PC-9 (cell line): ENCODE data around the gene STRADA. TPM values are rescaled to one million over a fixed set of nuclear protein-coding genes. Genes with fewer than 3 reads are reported as not detected.
A peak's percentile ranks its signal among the peaks of the same experiment; 100 is the strongest.
"Not testable (repeated sequence)": the region's sequence is repeated elsewhere in the genome, so short reads cannot be mapped to it uniquely, and the experiment has no call there.

ENCODE experiments used
- BruUV-seq: library from RNA; stranded (reverse); fragments of 400-500 nt; replicated peaks from 2 replicates; lab custom pipeline; 2021; lab: Mats Ljungman, UMichigan
- CTCF ChIA-PET: fragments of 300-600 bp; sonication (Branson Sonifier 250); formaldehyde crosslinking; loops from one replicate; lab custom pipeline; 2022; ENCODE audit warnings: antibody characterized with exemption; lab: Charles Lee
- POLR2A ChIA-PET: fragments of 300-600 bp; sonication (Branson Sonifier 250); formaldehyde crosslinking; loops from one replicate; lab custom pipeline; 2022; ENCODE audit warnings: antibody characterized with exemption; ENCODE audit not compliant: unreplicated experiment; lab: Charles Lee
- DNase-seq, 2 experiments: peaks; one replicate each; pipeline versions ENCODE4 v3.0.0 to v3.0.0-alpha.2; 2015 to 2022; ENCODE audit warnings: mixed read lengths in 1 of 2
- H2AFZ ChIP-seq: fragments of 200-600 bp; sonication (generic); 2 replicates; pipeline ENCODE4 v1.8.1; 2017; ENCODE audit warnings: antibody characterized with exemption
- H3F3A ChIP-seq: fragments of 200-600 bp; sonication (generic); 2 replicates; pipeline ENCODE4 v1.8.1; 2017; ENCODE audit warnings: antibody characterized with exemption, mild to moderate bottlenecking, low read depth; ENCODE audit not compliant: insufficient read depth
- H3K27ac ChIP-seq: fragments of 200-600 bp; sonication (generic); 2 replicates; pipeline ENCODE4 v1.6.1; 2016; ENCODE audit warnings: mixed run types
- H3K27me3 ChIP-seq: fragments of 200-600 bp; sonication (generic); 2 replicates; pipeline ENCODE4 v1.6.1; 2016; ENCODE audit warnings: low read depth, mixed run types; ENCODE audit not compliant: insufficient read depth
- H3K36me3 ChIP-seq: fragments of 200-600 bp; sonication (generic); 2 replicates; pipeline ENCODE4 v1.6.1; 2016; ENCODE audit warnings: low read depth, mixed run types
- H3K4me1 ChIP-seq: fragments of 200-600 bp; sonication (generic); replicated peaks from 2 replicates; pipeline ENCODE4 v1.6.1; 2016; ENCODE audit warnings: mixed run types; ENCODE audit not compliant: insufficient read depth
- H3K4me2 ChIP-seq: fragments of 200-600 bp; sonication (generic); 2 replicates; pipeline ENCODE4 v1.6.1; 2017; ENCODE audit warnings: mixed run types
- H3K4me3 ChIP-seq: fragments of 200-600 bp; sonication (generic); 2 replicates; pipeline ENCODE4 v1.6.1; 2016; ENCODE audit warnings: mixed run types
- H3K79me2 ChIP-seq: fragments of 200-600 bp; sonication (generic); 2 replicates; pipeline ENCODE4 v1.6.1; 2017; ENCODE audit warnings: low read depth, mixed run types
- H3K9me2 ChIP-seq: fragments of 200-600 bp; sonication (generic); 2 replicates; pipeline ENCODE4 v1.8.1; 2017; ENCODE audit warnings: mild to moderate bottlenecking; ENCODE audit not compliant: insufficient read depth
- H3K9me3 ChIP-seq: fragments of 200-600 bp; sonication (generic); 2 replicates; pipeline ENCODE4 v1.8.1; 2016; ENCODE audit warnings: low read depth; ENCODE audit not compliant: insufficient read depth
- H4K20me1 ChIP-seq: fragments of 200-600 bp; sonication (generic); 2 replicates; pipeline ENCODE4 v1.8.1; 2017; ENCODE audit not compliant: insufficient read depth
- EZH2 ChIP-seq: fragments of 200-600 bp; sonication (generic); IDR thresholded peaks from 2 replicates; pipeline ENCODE4 v1.8.0; 2017; ENCODE audit warnings: antibody characterized with exemption, low read depth
- intact Hi-C: fragments of 100-400 bp; cut with micrococcal nuclease; formaldehyde crosslinking; loops from one replicate; pipeline ENCODE4 v1.10.0; 2022; ENCODE audit not compliant: unreplicated experiment
- total RNA-seq: library from RNA; stranded (reverse); gene quantifications from 2 replicates; pipeline ENCODE4 v1.2.3, GENCODE V29; 2021
- TF ChIP-seq, protein P1 (sequence below): fragments of 200-600 bp; sonication (generic); conservative IDR thresholded peaks from 2 replicates; pipeline ENCODE4 v1.6.1; 2017; ENCODE audit warnings: mixed run types, antibody characterized with exemption, mild to moderate bottlenecking, moderate library complexity

The STRADA gene
- total RNA-seq, 1 experiment from 2014 or later: 28.8 TPM

GRCh38 chr17:63740464-63741142, 996 bp downstream of the STRADA start:
- Histone ChIP-seq H3K4me3 (peak overlapping the region; percentile 91), H3K27ac (peak overlapping the region; percentile 64), H3K36me3 (peaks cover 2% of the 10 kb centered on the region; the same call in 1 of the 2 replicates), H2AFZ (peak overlapping the region; percentile 96), H3K79me2 (peaks cover 12% of the 10 kb centered on the region; the same call in 1 of the 2 replicates), H4K20me1 (no peaks in the 10 kb centered on the region), H3K4me2 (peak overlapping the region; percentile 92), H3K27me3 (no peaks in the 10 kb centered on the region), H3F3A (peaks cover 45% of the 10 kb centered on the region), H3K4me1 (peaks cover 15% of the 10 kb centered on the region), H3K9me2 (no peaks in the 10 kb centered on the region), H3K9me3 (no peaks in the 10 kb centered on the region)
- BruUV-seq: no TSS peak
- no peak for DNase-seq
- POLR2A ChIA-PET: interaction anchor here (0.6 to 0.7 kb wide), 2 partner anchors 294 to 431 kb away, joined by 4 to 6 read pairs; partner anchors contain the start of gene CYB561
- TF ChIP-seq, protein P1, sequence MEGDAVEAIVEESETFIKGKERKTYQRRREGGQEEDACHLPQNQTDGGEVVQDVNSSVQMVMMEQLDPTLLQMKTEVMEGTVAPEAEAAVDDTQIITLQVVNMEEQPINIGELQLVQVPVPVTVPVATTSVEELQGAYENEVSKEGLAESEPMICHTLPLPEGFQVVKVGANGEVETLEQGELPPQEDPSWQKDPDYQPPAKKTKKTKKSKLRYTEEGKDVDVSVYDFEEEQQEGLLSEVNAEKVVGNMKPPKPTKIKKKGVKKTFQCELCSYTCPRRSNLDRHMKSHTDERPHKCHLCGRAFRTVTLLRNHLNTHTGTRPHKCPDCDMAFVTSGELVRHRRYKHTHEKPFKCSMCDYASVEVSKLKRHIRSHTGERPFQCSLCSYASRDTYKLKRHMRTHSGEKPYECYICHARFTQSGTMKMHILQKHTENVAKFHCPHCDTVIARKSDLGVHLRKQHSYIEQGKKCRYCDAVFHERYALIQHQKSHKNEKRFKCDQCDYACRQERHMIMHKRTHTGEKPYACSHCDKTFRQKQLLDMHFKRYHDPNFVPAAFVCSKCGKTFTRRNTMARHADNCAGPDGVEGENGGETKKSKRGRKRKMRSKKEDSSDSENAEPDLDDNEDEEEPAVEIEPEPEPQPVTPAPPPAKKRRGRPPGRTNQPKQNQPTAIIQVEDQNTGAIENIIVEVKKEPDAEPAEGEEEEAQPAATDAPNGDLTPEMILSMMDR: no peak
- no peak for TF ChIP-seq EZH2
- intact Hi-C loops: loop anchor here (2.0 kb wide), 2 partner anchors 32 to 118 kb away; partner anchors contain the start of genes CCDC47 and MAP3K3
- CTCF ChIA-PET: no interaction called here

GRCh38 chr17:63735691-63736090, 5.9 kb downstream of the STRADA start:
- no peak overlapping the region for H2AFZ ChIP-seq
- TF ChIP-seq, protein P1: no peak
- no peak for TF ChIP-seq EZH2
- H3K79me2 ChIP-seq: peaks cover 11% of the 10 kb centered on the region; the same call in 1 of the 2 replicates
- H3K4me1 ChIP-seq: peaks cover 7% of the 10 kb centered on the region
- no peak overlapping the region for H3K4me3 ChIP-seq
- intact Hi-C loops: no loop called here
- no TSS peak for BruUV-seq
- H3F3A ChIP-seq: peaks cover 4% of the 10 kb centered on the region; the same call in 1 of the 2 replicates
- H3K36me3 ChIP-seq: no peaks in the 10 kb centered on the region
- no peaks in the 10 kb centered on the region for H4K20me1 ChIP-seq
- H3K27me3 ChIP-seq: no peaks in the 10 kb centered on the region
- no peaks in the 10 kb centered on the region for H3K9me2 ChIP-seq
- no peak overlapping the region for H3K4me2 ChIP-seq
- H3K9me3 ChIP-seq: no peaks in the 10 kb centered on the region
- ChIA-PET POLR2A (no interaction called here), CTCF (no interaction called here)
- DNase-seq: no peak
- no peak overlapping the region for H3K27ac ChIP-seq

GRCh38 chr17:63722403-63722802, 19.2 kb downstream of the STRADA start:
- Histone ChIP-seq H3K9me3 (no peaks in the 10 kb centered on the region), H3K79me2 (no peaks in the 10 kb centered on the region), H4K20me1 (no peaks in the 10 kb centered on the region), H3F3A (no peaks in the 10 kb centered on the region), H3K27ac (no peak overlapping the region), H3K36me3 (0 out of 2 replicates have a peak, but pooled peaks cover 6% of the 10 kb centered on the region), H3K27me3 (no peaks in the 10 kb centered on the region), H2AFZ (no peak overlapping the region), H3K4me3 (no peak overlapping the region), H3K4me2 (no peak overlapping the region), H3K4me1 (no peaks in the 10 kb centered on the region), H3K9me2 (no peaks in the 10 kb centered on the region)
- DNase-seq: no peak
- POLR2A ChIA-PET: no interaction called here
- no TSS peak for BruUV-seq
- CTCF ChIA-PET: no interaction called here
- intact Hi-C loops: no loop called here
- TF ChIP-seq, protein P1: no peak
- TF ChIP-seq EZH2: no peak

DNA sequence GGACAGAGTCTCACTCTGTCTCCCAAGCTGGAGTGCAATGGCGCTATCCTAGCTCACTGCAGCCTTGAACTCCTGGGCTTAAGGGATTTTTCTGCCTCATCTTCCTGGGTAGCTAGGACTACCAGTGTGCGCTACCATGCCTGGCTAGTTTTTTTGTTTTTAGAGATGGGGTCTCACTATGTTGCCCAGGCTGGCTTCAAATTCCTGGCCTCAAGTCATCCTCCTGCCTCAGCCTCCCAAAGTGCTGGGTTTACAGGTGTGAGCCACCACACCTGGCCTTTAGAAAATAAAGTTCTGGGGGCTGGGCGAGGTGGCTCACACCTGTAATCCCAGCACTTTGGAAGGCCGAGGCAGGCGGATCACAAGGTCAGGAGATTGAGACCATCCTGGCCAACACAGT, 21.4 kb downstream of the STRADA start:
- DNase-seq, H3K27ac ChIP-seq, H2AFZ ChIP-seq, H3K9me2 ChIP-seq, H4K20me1 ChIP-seq, BruUV-seq, H3K27me3 ChIP-seq, H3F3A ChIP-seq, H3K4me2 ChIP-seq, H3K79me2 ChIP-seq, H3K4me3 ChIP-seq, H3K4me1 ChIP-seq, H3K9me3 ChIP-seq, intact Hi-C loops, H3K36me3 ChIP-seq: not testable (repeated sequence)
- ChIA-PET CTCF (interaction anchor here (0.6 kb wide), 1 partner anchor 105 kb away, joined by 5 read pairs; no protein-coding TSS in a partner anchor), POLR2A (interaction anchor here (0.7 kb wide), 1 partner anchor 14 kb away, joined by 3 read pairs; no protein-coding TSS in a partner anchor)
